ENCODE measurements around the gene KLHL33.

DNA sequence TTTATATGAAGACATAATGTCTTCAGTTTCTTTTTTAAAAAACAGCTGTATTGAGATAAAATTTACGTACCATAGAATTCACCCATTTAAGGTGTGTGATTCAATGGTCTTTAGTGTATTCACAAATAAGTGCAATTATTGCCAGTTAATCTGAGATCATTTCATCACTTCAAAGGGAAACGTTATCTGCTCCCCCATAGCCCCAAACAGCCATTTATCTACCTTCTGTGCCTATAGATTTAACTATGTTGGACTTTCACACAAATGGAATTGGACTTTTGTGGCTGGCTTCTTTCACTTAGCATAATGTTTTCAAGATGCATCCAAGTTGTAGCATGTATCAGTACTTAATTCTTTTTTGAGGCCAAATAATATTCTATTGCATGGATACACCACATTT, 42.9 kb upstream of the KLHL33 start:
- TF ChIP-seq, protein P1, sequence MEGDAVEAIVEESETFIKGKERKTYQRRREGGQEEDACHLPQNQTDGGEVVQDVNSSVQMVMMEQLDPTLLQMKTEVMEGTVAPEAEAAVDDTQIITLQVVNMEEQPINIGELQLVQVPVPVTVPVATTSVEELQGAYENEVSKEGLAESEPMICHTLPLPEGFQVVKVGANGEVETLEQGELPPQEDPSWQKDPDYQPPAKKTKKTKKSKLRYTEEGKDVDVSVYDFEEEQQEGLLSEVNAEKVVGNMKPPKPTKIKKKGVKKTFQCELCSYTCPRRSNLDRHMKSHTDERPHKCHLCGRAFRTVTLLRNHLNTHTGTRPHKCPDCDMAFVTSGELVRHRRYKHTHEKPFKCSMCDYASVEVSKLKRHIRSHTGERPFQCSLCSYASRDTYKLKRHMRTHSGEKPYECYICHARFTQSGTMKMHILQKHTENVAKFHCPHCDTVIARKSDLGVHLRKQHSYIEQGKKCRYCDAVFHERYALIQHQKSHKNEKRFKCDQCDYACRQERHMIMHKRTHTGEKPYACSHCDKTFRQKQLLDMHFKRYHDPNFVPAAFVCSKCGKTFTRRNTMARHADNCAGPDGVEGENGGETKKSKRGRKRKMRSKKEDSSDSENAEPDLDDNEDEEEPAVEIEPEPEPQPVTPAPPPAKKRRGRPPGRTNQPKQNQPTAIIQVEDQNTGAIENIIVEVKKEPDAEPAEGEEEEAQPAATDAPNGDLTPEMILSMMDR (IDR thresholded peaks at IDR 0.05; ENCODE audit: low read length), result no peak
- no peak for TF ChIP-seq EZH2phosphoT487 (IDR thresholded peaks at IDR 0.05; ENCODE audit: low read length)

Data from MM.1S (cell line).